Right forelimb (tissue), 1 donor: ENCODE results near the gene RILPL1.
"Not testable (repeated sequence)": the region's sequence is repeated elsewhere in the genome, so short reads cannot be mapped to it uniquely, and the experiment has no call there.

Source experiments
- DNase-seq: peaks from one replicate; pipeline ENCODE4 v3.0.0-alpha.2; 2018

The RILPL1 gene

GRCh38 chr12:123529686-123530085 is 3.8 kb downstream of the RILPL1 start:
- no peak for DNase-seq

- no peak for DNase-seq
Observed at GRCh38 chr12:123528858-123529257, 4.7 kb downstream of the RILPL1 start.

- DNase-seq, result no peak
Observed at GRCh38 chr12:123526542-123527080, 6.9 kb downstream of the RILPL1 start.

- DNase-seq, result no peak
Observed at GRCh38 chr12:123524378-123524777, 9.1 kb downstream of the RILPL1 start.

GRCh38 chr12:123523518-123523917 is 10.0 kb downstream of the RILPL1 start:
- DNase-seq, result no peak

GRCh38 chr12:123522164-123522563 is 11.4 kb downstream of the RILPL1 start:
- DNase-seq, result no peak

GRCh38 chr12:123520567-123521474 is 12.7 kb downstream of the RILPL1 start:
- DNase-seq, result no peak

- no peak for DNase-seq
Observed at GRCh38 chr12:123519141-123520001, 14.1 kb downstream of the RILPL1 start.

- DNase-seq, result no peak
Observed at GRCh38 chr12:123516216-123516780, 17.2 kb downstream of the RILPL1 start.

- not testable (repeated sequence) for DNase-seq
Observed at GRCh38 chr12:123514582-123515221, 18.8 kb downstream of the RILPL1 start.

GRCh38 chr12:123513805-123514204 is 19.7 kb downstream of the RILPL1 start:
- DNase-seq, result no peak

GRCh38 chr12:123512838-123513665 is 20.5 kb downstream of the RILPL1 start:
- no peak for DNase-seq

GRCh38 chr12:123506843-123507236 is 26.7 kb downstream of the RILPL1 start:
- no peak for DNase-seq

GRCh38 chr12:123506059-123506842 is 27.3 kb downstream of the RILPL1 start:
- DNase-seq, result no peak

GRCh38 chr12:123502163-123502704 is 31.3 kb downstream of the RILPL1 start:
- DNase-seq, result no peak

- no peak for DNase-seq
Observed at GRCh38 chr12:123499332-123499731, 34.2 kb downstream of the RILPL1 start.

GRCh38 chr12:123498126-123498825 is 35.2 kb downstream of the RILPL1 start:
- DNase-seq, result no peak

GRCh38 chr12:123497065-123497464 is 36.5 kb downstream of the RILPL1 start:
- no peak for DNase-seq

GRCh38 chr12:123494124-123494851 is 39.2 kb downstream of the RILPL1 start:
- DNase-seq, result no peak
